Vagina (tissue), 2 donors: ENCODE data around the gene GPR137B. TPM values are rescaled to one million over a fixed set of nuclear protein-coding genes. Genes with fewer than 3 reads are reported as not detected.

Experiments used
- DNase-seq, 2 donors: peaks; one replicate each; pipeline ENCODE4 v3.0.0-alpha.2; 2017; ENCODE audit errors: extremely low spot score in 2 of 2
- H3K27ac ChIP-seq: fragments of 200-600 bp; sonication (generic); one replicate; pipeline ENCODE4 v1.5.1; 2019
- H3K27me3 ChIP-seq: fragments of 200-600 bp; sonication (generic); one replicate; pipeline ENCODE4 v1.5.1; 2019
- H3K36me3 ChIP-seq, 2 donors: fragments of 200-600 bp; sonication (generic); one replicate each; pipeline ENCODE4 v1.5.1; 2017 to 2019
- H3K4me1 ChIP-seq: fragments of 200-600 bp; sonication (generic); one replicate; pipeline ENCODE4 v1.5.1; 2019
- H3K4me3 ChIP-seq, 2 donors: fragments of 200-600 bp; sonication (generic); 1 replicate in 1 of 2; 2 replicates in 1 of 2; pipeline ENCODE4 v1.5.1; 2016 to 2019
- H3K9me3 ChIP-seq: fragments of 200-600 bp; sonication (generic); one replicate; pipeline ENCODE4 v1.5.1; 2019
- CTCF ChIP-seq, 3 experiments: fragments of 450-650 bp in 2 of 3; fragments of 200-600 bp in 1 of 3; sonication (generic) in 1 of 3; IDR thresholded peaks; one replicate each; pipeline ENCODE4 v1.5.1; 2017 to 2019; ENCODE audit warnings: antibody characterized with exemption in 3 of 3, mild to moderate bottlenecking in 2 of 3, moderate library complexity in 2 of 3
- POLR2A ChIP-seq, 2 donors: fragments of 450-650 bp; IDR thresholded peaks; one replicate each; pipeline ENCODE4 v1.6.1; 2017; ENCODE audit warnings: antibody characterized with exemption in 2 of 2, mild to moderate bottlenecking in 2 of 2, moderate library complexity in 2 of 2
- POLR2AphosphoS5 ChIP-seq, 2 donors: sonication (generic); formaldehyde crosslinking; IDR thresholded peaks; one replicate each; pipeline ENCODE4 v1.9.0; 2017; ENCODE audit warnings: antibody characterized with exemption in 2 of 2, mild to moderate bottlenecking in 2 of 2, low read depth in 1 of 2; ENCODE audit not compliant: insufficient read depth in 1 of 2
- intact Hi-C: fragments of 100-400 bp; cut with DNase I; formaldehyde crosslinking; loops from one replicate; pipeline ENCODE4 v1.15.1; 2023
- total RNA-seq: library from RNA; depleted of rRNA; stranded (reverse); fragments of >200 nt; gene quantifications from one replicate; pipeline ENCODE4 v1.2.3, GENCODE V29; 2016

GPR137B gene
- total RNA-seq, 1 donor from 2014 or later: 38.8 TPM

GRCh38 chr1:236163463-236164153, 21.3 kb downstream of the GPR137B start:
- no peak overlapping the region for H3K27ac ChIP-seq
- H3K36me3 ChIP-seq: no peaks in the 10 kb centered on the region
- no peak overlapping the region for H3K4me3 ChIP-seq
- intact Hi-C loops: no loop called here
- H3K9me3 ChIP-seq: peaks cover 7% of the 10 kb centered on the region
- H3K27me3 ChIP-seq: no peaks in the 10 kb centered on the region
- TF ChIP-seq CTCF (IDR thresholded peaks at IDR 0.05) (no peak), POLR2A (IDR thresholded peaks at IDR 0.05) (no peak)
- DNase-seq: no peak
- peaks cover 3% of the 10 kb centered on the region for H3K4me1 ChIP-seq

GRCh38 chr1:236164273-236164672, 21.9 kb downstream of the GPR137B start:
- H3K9me3 ChIP-seq: peaks cover 7% of the 10 kb centered on the region
- H3K4me1 ChIP-seq: peaks cover 4% of the 10 kb centered on the region
- H3K27me3 ChIP-seq: no peaks in the 10 kb centered on the region
- TF ChIP-seq CTCF (IDR thresholded peaks at IDR 0.05): no peak
- no peak for TF ChIP-seq POLR2A (IDR thresholded peaks at IDR 0.05)
- intact Hi-C loops: no loop called here
- DNase-seq: no peak
- H3K36me3 ChIP-seq: no peaks in the 10 kb centered on the region
- H3K4me3 ChIP-seq: no peak overlapping the region
- no peak overlapping the region for H3K27ac ChIP-seq

GRCh38 chr1:236165238-236165981, 23.1 kb downstream of the GPR137B start:
- no peak overlapping the region for H3K27ac ChIP-seq
- H3K36me3 ChIP-seq: no peaks in the 10 kb centered on the region
- TF ChIP-seq CTCF (IDR thresholded peaks at IDR 0.05) (no peak), POLR2A (IDR thresholded peaks at IDR 0.05) (no peak), POLR2AphosphoS5 (IDR thresholded peaks at IDR 0.05; ENCODE audit: insufficient read depth in 1 of 2, low read depth in 1 of 2) (no peak)
- intact Hi-C loops: no loop called here
- no peak for DNase-seq
- peaks cover 4% of the 10 kb centered on the region for H3K4me1 ChIP-seq
- no peaks in the 10 kb centered on the region for H3K27me3 ChIP-seq
- H3K9me3 ChIP-seq: peaks cover 7% of the 10 kb centered on the region
- no peak overlapping the region for H3K4me3 ChIP-seq

GRCh38 chr1:236166041-236166440, 23.7 kb downstream of the GPR137B start:
- DNase-seq: no peak
- peaks cover 4% of the 10 kb centered on the region for H3K4me1 ChIP-seq
- H3K9me3 ChIP-seq: peaks cover 7% of the 10 kb centered on the region
- no peaks in the 10 kb centered on the region for H3K27me3 ChIP-seq
- H3K36me3 ChIP-seq: no peaks in the 10 kb centered on the region
- H3K4me3 ChIP-seq: no peak overlapping the region
- no peak for TF ChIP-seq POLR2A (IDR thresholded peaks at IDR 0.05)
- no peak for TF ChIP-seq CTCF (IDR thresholded peaks at IDR 0.05)
- TF ChIP-seq POLR2AphosphoS5 (IDR thresholded peaks at IDR 0.05; ENCODE audit: insufficient read depth in 1 of 2, low read depth in 1 of 2): no peak
- H3K27ac ChIP-seq: no peak overlapping the region
- intact Hi-C loops: no loop called here

GRCh38 chr1:236167154-236167553, 24.8 kb downstream of the GPR137B start:
- intact Hi-C loops: no loop called here
- TF ChIP-seq CTCF (IDR thresholded peaks at IDR 0.05) (no peak), POLR2A (IDR thresholded peaks at IDR 0.05) (no peak)
- no peaks in the 10 kb centered on the region for H3K9me3 ChIP-seq
- peaks cover 4% of the 10 kb centered on the region for H3K4me1 ChIP-seq
- no peak for DNase-seq
- no peak overlapping the region for H3K27ac ChIP-seq
- no peak overlapping the region for H3K4me3 ChIP-seq
- no peaks in the 10 kb centered on the region for H3K36me3 ChIP-seq
- no peaks in the 10 kb centered on the region for H3K27me3 ChIP-seq
